NB4 (cell line): ENCODE measurements around the gene GNG13.

Experiments
- CTCF ChIP-seq: IDR thresholded peaks from one replicate; pipeline ENCODE4 v1.5.1; 2012; ENCODE audit warnings: low read depth, low read length
- MAX ChIP-seq: IDR thresholded peaks from 2 replicates; pipeline ENCODE4 v1.6.1; 2011; ENCODE audit warnings: low read depth, low read length
- MYC ChIP-seq: IDR thresholded peaks from 2 replicates; pipeline ENCODE4 v1.6.1; 2011; ENCODE audit warnings: low read depth, low read length
- POLR2A ChIP-seq: IDR thresholded peaks from 2 replicates; pipeline ENCODE4 v1.6.1; 2011; ENCODE audit warnings: mild to moderate bottlenecking; ENCODE audit not compliant: insufficient read length; ENCODE audit errors: extremely low read depth

GRCh38 chr16:805474-805873 is 4.9 kb upstream of the GNG13 start:
- no peak for TF ChIP-seq CTCF
- no peak for TF ChIP-seq MYC
- TF ChIP-seq POLR2A = no peak
- no peak for TF ChIP-seq MAX
